ENCODE measurements around the gene PIGQ.

Gene PIGQ

GRCh38 chr16:556474-557173, 13.1 kb upstream of the PIGQ start:
- DNase-seq, result no peak

DNA sequence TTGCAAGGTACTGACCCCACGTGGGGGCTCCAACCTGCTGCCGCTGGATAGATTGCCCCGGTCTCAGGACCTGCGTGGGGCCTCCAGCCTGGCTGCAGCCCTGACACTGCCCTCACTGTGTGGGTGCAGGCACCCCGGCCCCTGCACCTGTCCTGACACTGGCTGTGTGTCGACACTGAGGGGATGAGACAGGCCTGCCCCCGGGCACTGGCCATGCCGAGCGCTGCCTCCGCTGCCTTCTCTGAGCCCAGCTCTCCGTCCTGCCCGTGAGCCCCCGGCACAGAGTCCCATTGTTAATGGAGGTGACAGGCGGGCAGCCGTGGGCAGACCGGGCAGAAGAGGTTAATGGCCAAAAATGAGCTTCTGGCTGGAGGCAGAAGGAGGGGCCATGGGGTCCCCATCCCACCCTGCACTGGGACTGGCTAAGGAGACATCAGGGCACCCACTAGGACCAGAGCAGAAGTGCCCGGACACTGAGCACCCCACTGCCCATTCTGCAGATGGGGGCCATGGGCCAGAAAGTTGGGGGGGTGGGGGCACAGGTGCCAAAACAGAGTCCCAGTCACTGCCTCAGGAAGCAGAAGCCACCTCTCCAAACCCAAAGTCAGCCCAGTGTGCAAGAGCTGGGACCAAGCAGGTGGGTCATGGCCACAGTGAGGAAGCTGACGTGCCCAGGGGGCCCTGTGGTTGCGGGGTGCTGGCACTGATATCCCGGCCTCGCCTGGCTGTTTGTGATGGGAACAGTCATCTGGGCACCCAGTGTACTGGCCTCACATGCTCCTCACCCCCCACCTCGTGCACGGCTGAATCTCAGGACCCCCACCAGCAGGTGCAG, 12.1 kb upstream of the PIGQ start:
- no peak for DNase-seq

DNA sequence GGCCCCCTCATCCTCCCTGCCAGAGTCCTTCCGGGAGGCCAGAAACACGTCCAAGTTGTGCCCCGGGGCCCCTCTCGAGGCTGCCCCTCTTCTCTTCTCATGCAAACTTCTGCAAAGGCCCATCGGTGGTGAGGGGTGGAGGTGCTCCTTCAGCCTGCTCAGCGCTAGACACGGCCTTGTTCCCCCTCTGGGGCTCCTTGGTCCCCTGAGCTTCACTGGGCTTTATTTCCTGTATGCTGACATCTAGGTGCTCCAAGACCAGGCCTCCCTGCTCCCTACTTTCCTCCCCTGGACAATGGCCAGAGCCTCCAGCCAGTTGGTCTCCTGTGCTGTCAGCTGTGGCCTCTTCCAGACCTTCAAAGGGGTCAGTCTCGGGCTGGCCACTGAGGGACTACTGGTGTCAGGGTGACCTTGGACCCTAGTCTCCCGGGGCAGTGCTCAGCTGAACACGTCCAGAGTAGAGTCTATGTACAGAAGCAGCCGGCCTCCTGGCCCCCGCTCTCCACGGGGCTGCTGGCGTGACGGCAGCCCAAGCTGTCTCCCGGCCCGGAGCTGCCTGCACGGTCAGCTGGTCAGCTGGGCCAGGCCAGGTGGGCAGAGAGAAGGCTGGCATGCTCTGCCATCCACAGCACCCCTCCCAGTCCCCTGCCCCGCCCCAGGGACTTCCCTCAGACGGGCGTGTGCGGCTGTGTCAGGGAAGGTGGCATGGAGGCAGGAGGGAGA, 11.3 kb upstream of the PIGQ start:
- DNase-seq, result no peak

DNA sequence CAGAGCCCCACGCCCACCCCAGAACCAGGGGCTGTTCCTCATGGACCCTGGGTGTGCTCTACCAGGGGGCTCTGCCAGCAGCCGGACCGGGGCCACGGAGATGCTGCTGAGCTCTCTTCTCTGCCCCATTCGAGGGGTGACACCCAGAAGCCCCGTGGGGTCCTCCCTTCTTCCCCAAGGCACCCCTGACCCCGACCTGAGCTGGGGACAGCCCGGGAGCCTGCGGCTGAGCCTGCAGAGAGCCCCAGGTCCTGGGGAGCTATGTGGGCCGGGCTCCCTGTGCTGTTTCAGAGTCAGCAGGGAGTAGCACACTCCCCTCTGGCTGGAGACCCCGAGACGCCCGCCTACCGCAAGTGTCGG, 10.8 kb upstream of the PIGQ start:
- DNase-seq, result no peak

GRCh38 chr16:559411-560203, 10.2 kb upstream of the PIGQ start:
- DNase-seq, result no peak

DNA sequence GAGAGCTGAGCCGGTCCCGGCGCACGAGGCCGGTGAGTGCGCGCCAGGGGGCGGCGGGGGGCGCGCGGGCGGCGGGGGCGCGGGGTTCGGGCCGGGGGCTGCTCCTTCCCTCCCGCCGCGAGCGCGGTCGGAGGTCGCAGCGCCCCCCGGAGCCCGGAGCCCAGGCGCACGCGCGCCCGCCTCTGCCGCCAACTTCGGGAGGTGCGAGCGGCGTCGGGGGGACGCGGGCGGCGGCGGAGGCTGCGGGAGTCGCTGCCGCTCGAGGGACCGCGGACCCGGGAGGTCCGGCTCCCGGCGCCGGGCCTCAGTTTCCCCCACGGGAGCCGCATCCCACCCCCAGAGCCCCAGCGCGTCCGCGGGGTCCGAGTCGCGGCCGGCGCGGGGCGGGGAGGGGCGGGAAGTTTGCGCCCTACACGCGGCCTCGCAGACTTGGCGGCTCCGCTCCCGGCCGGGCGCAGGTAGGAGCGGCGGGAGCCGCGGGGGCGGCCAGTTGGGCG, 9.5 kb upstream of the PIGQ start, which contains the start of gene PRR35:
Gene PRR35, plus strand, starts transcription at position 191 of the 497 bp plus-strand sequence. CDS start 2,901 bp downstream, outside the sequence.
- no peak for DNase-seq

GRCh38 chr16:560701-561412, 8.9 kb upstream of the PIGQ start:
- no peak for DNase-seq

- no peak for DNase-seq
Measured at GRCh38 chr16:561413-561794, 8.4 kb upstream of the PIGQ start.

GRCh38 chr16:561957-562938, 7.5 kb upstream of the PIGQ start:
- no peak for DNase-seq

GRCh38 chr16:563072-563644, 6.6 kb upstream of the PIGQ start:
- no peak for DNase-seq

- DNase-seq, result no peak
Measured at GRCh38 chr16:564690-565418, 4.9 kb upstream of the PIGQ start.

DNA sequence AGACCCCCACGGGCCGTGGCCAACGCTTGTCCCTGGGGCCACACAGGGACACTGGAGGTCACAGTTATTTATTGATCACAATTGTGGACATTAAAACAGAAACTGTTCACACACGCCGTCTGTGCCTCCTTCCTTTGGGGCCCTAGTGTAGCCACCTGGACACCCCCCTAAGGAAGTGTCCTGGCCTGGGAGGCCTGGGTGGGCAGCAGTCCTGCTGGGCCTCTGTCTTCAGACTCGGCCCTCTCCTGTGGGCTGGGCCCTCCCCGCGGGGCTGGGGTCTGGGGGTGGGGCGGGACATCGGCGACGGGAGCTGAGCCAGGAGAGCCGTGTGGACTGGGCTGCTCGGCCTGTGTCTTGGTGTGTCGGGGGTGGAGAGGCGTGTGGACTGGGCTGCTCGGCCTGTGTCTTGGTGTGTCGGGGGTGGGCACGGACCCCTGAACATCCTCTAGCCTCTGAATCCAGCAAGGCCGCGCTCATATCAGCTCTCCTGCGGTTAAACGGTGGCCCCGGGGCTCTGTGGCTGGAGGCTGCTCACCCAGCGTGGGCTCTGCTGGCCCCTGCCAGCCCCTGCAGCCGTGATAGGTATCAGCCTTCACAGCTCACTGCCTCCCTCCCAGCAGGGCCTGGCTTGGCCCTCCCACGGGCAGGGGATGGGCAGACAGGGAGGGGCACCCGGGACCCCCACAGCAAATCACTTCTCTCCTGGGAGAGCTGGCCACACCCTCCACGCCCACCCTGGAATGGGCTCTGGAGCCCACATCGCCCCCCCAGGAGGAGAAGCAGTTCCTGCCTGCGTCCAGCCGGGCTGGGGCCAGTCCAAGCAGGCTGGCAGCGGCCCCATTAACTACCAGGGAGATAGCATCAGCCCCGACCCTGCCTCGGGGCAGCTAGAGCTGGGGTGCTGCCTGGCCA, 4.1 kb upstream of the PIGQ start:
- no peak for DNase-seq

DNA sequence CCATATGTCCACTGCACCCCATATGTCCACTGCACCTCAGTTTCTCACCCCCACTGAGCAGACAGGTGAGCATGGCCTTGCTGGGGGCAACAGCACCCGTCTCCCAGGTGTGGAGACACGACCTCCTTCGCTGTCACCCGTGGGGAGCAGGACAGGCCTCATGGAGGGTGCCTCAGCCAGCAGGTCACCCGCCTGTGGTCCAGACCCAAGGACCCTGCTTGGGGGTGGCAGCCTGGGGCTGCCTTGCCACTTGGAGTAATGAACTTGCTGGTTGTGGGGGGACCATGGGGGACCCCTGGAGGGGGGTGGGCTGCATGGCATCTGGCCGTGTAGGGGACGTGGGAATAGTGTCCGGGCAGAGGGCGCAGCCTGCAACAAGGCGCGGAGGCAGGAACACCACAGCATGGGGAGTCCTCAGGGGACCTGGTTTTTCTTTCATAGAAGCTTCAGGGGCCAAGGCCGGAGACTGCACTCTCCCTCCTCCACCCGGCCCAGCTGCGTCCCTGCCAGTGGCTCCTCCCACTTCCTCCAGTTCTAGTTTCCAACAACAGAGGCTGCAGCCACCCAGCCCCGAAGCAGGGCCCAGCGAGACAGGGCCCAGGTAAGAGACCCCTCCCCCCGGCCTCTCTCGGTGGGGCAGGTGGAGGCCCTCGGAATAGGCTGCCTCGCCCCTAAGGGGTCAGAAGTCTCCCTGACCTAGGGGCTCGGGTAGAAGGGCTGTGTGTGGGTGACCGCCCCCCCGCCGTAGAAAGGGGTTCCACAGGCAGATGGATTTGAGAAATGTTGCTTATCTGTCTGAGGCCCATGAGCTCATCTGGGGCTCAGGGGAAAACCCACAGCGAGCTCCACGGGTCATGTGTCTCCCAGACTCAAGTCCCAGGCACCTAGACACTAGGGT, 3.0 kb upstream of the PIGQ start, which contains the start of gene NHLRC4:
Gene NHLRC4, plus strand, starts transcription at position 531 of the 898 bp plus-strand sequence. CDS start 1,043 bp downstream, outside the sequence.
- DNase-seq, result no peak

GRCh38 chr16:567373-568256, 2.2 kb upstream of the PIGQ start:
- DNase-seq, result no peak

GRCh38 chr16:568401-569258, 1.1 kb upstream of the PIGQ start:
- no peak for DNase-seq

Measured in NCI-H2029 treated with DMSO at 0.1 percent for 48 hours (cell line).